GM23248 (cell line): ENCODE data around the gene CYRIA. TPM values are rescaled to one million over a fixed set of nuclear protein-coding genes. Genes with fewer than 3 reads are reported as not detected.
A peak's percentile ranks its signal among the peaks of the same experiment; 100 is the strongest.

ENCODE experiments used
- DNase-seq: peaks from one replicate; pipeline ENCODE4 v3.0.0-alpha.2; 2015
- H2AFZ ChIP-seq: fragments of 200-600 bp; sonication (generic); 2 replicates; pipeline ENCODE4 v1.6.1; 2016; ENCODE audit warnings: antibody characterized with exemption
- H3F3A ChIP-seq: fragments of 200-600 bp; sonication (generic); 2 replicates; pipeline ENCODE4 v1.6.1; 2016; ENCODE audit warnings: mild to moderate bottlenecking, antibody characterized with exemption, mixed run types; ENCODE audit not compliant: insufficient read depth
- H3K27ac ChIP-seq: fragments of 200-600 bp; sonication (generic); 2 replicates; pipeline ENCODE4 v1.5.1; 2016; ENCODE audit warnings: mild to moderate bottlenecking
- H3K27me3 ChIP-seq: fragments of 200-600 bp; sonication (generic); replicated peaks from 2 replicates; pipeline ENCODE4 v1.6.1; 2016; ENCODE audit warnings: mild to moderate bottlenecking; ENCODE audit not compliant: insufficient read depth
- H3K36me3 ChIP-seq: fragments of 200-600 bp; sonication (generic); 2 replicates; pipeline ENCODE4 v1.6.1; 2016; ENCODE audit warnings: low read depth, mild to moderate bottlenecking
- H3K4me1 ChIP-seq: fragments of 200-600 bp; sonication (generic); 2 replicates; pipeline ENCODE4 v1.6.1; 2016; ENCODE audit warnings: mild to moderate bottlenecking; ENCODE audit not compliant: insufficient read depth
- H3K4me2 ChIP-seq: fragments of 200-600 bp; sonication (generic); one replicate; pipeline ENCODE4 v1.6.1; 2016; ENCODE audit warnings: mild to moderate bottlenecking; ENCODE audit not compliant: unreplicated experiment
- H3K4me3 ChIP-seq: fragments of 200-600 bp; sonication (generic); 2 replicates; pipeline ENCODE4 v1.5.1; 2016; ENCODE audit warnings: mild to moderate bottlenecking
- H3K79me2 ChIP-seq: fragments of 200-600 bp; sonication (generic); 2 replicates; pipeline ENCODE4 v1.6.1; 2016; ENCODE audit warnings: mild to moderate bottlenecking; ENCODE audit not compliant: insufficient read depth
- H3K9ac ChIP-seq: fragments of 200-600 bp; sonication (generic); 2 replicates; pipeline ENCODE4 v1.6.1; 2016; ENCODE audit warnings: mild to moderate bottlenecking
- H3K9me2 ChIP-seq: fragments of 200-600 bp; sonication (generic); 2 replicates; pipeline ENCODE4 v1.6.1; 2016; ENCODE audit warnings: mixed run types, mild to moderate bottlenecking, moderate library complexity; ENCODE audit not compliant: insufficient read depth
- H3K9me3 ChIP-seq: fragments of 200-600 bp; sonication (generic); one replicate; pipeline ENCODE4 v1.6.1; 2017; ENCODE audit warnings: low read depth
- H4K20me1 ChIP-seq: fragments of 200-600 bp; sonication (generic); 2 replicates; pipeline ENCODE4 v1.6.0; 2016; ENCODE audit not compliant: insufficient read depth
- EZH2 ChIP-seq: fragments of 200-600 bp; sonication (generic); IDR thresholded peaks from 2 replicates; pipeline ENCODE4 v1.6.1; 2018; ENCODE audit warnings: antibody characterized with exemption, mild to moderate bottlenecking; ENCODE audit not compliant: insufficient read depth, poor library complexity, severe bottlenecking
- EZH2phosphoT487 ChIP-seq: fragments of 200-600 bp; sonication (generic); IDR thresholded peaks from 2 replicates; pipeline ENCODE4 v1.6.1; 2018; ENCODE audit warnings: antibody characterized with exemption, moderate library complexity, mild to moderate bottlenecking, low read depth; ENCODE audit not compliant: insufficient read depth
- WGBS, 2 experiments: methylation state at CpG; one replicate each; pipeline ENCODE4 v1.1.6; 2015 to 2017; ENCODE audit warnings: low lambda C conversion rate in 2 of 2, low coverage in 1 of 2; ENCODE audit errors: missing lambda C conversion rate in 2 of 2; 5-methylcytosine and 5-hydroxymethylcytosine counted together
- in situ Hi-C: fragments of 300-500 bp; cut with MboI; formaldehyde crosslinking; loops from 2 replicates; pipeline ENCODE4 v1.15.0; 2020
- polyA plus RNA-seq: library from polyadenylated mRNA; unstranded; fragments of >200 nt; fragmentation: Nextera tagmentation; extraction: Ambion mirVana; gene quantifications from 2 replicates; pipeline ENCODE4 v1.2.1, GENCODE V29; 2016
- total RNA-seq: library from RNA; depleted of rRNA; stranded (reverse); fragments of >200 nt; shearing (Covaris generic); gene quantifications from 2 replicates; pipeline ENCODE4 v1.2.3, GENCODE V29; 2014

The CYRIA gene
- total and polyA plus RNA-seq, 2 experiments from 2014 or later, result not detected

DNA sequence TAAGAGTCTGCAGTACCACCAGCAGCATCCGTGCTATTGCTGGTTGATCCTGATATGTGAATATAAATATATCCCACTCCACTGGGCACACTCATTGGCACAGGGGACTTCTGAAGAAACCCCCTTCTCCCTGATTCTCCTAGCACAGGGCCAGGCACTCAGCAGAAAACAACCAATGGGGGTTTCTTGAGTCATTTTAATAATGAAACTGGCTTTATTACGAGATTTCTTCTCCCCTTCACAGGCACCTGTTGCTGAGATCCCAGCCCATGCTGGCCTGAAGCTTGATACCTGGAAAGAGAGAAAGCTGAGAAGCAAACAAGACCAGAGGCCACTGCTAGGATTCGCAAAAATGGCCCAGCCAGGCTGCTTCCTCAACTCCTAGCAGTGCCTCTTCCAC lies 17.9 kb upstream of the CYRIA start:
- H4K20me1 ChIP-seq, result no peaks in the 10 kb centered on the region
- no peaks in the 10 kb centered on the region for H3K27me3 ChIP-seq
- no peaks in the 10 kb centered on the region for H3K79me2 ChIP-seq
- H3K9ac ChIP-seq, result no peak overlapping the region
- in situ Hi-C loops, result no loop called here
- H3K4me3 ChIP-seq, result no peak overlapping the region
- H3K4me2 ChIP-seq, result no peak overlapping the region
- H2AFZ ChIP-seq, result no peak overlapping the region
- no peaks in the 10 kb centered on the region for H3K9me3 ChIP-seq
- no peak overlapping the region for H3K27ac ChIP-seq
- H3K4me1 ChIP-seq, result no peaks in the 10 kb centered on the region
- no peak for DNase-seq
- no peaks in the 10 kb centered on the region for H3K9me2 ChIP-seq
- no peaks in the 10 kb centered on the region for H3F3A ChIP-seq
- TF ChIP-seq EZH2 (no peak), EZH2phosphoT487 (no peak)
- 17 to 21% methylated on average over 3 of the region's 3 CpGs for WGBS, 2 experiments
- H3K36me3 ChIP-seq, result no peaks in the 10 kb centered on the region

DNA sequence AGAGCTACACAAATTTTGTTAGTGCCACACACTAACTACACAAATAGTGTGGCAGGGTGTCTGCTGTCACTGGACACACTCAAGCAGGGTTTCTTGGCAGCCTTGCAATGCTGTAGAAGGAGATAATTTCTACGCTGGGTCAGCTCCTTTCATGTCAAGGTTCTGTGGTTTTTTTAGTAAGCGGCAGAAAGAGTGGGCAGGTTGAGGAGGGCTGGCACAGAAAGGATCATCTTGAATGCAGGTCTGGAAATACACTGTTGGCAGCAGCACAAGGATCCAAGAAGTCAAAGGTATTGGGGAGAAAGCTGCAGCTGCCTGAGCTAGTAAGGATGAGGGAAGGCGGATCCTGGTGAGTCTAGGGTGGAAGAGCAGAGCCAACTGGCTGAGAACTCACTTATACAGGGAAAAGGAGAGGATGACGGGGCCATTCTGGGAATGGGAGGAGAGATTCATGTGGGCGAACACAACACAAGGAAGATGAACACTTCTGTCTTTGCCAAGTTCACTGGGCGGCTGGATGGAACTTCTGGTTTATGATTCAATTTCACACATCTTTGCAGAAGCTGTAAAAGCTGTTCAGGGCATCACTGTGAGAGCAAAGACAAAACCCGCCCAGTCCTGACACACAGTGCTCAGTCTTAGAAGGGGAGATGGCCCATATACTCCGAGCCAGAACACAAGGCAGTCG lies 16.9 kb upstream of the CYRIA start:
- no peak overlapping the region for H3K9ac ChIP-seq
- H3K27me3 ChIP-seq, result no peaks in the 10 kb centered on the region
- no peaks in the 10 kb centered on the region for H3K4me1 ChIP-seq
- 11 to 19% methylated on average over 9 of the region's 9 CpGs for WGBS, 2 experiments
- DNase-seq, result peak; percentile 15
- H4K20me1 ChIP-seq, result no peaks in the 10 kb centered on the region
- H3K4me3 ChIP-seq, result no peak overlapping the region
- H3K36me3 ChIP-seq, result no peaks in the 10 kb centered on the region
- no peak overlapping the region for H2AFZ ChIP-seq
- H3K9me3 ChIP-seq, result no peaks in the 10 kb centered on the region
- H3K4me2 ChIP-seq, result no peak overlapping the region
- H3F3A ChIP-seq, result no peaks in the 10 kb centered on the region
- no peaks in the 10 kb centered on the region for H3K79me2 ChIP-seq
- no peaks in the 10 kb centered on the region for H3K9me2 ChIP-seq
- in situ Hi-C loops, result no loop called here
- TF ChIP-seq EZH2 (no peak), EZH2phosphoT487 (no peak)
- no peak overlapping the region for H3K27ac ChIP-seq

DNA sequence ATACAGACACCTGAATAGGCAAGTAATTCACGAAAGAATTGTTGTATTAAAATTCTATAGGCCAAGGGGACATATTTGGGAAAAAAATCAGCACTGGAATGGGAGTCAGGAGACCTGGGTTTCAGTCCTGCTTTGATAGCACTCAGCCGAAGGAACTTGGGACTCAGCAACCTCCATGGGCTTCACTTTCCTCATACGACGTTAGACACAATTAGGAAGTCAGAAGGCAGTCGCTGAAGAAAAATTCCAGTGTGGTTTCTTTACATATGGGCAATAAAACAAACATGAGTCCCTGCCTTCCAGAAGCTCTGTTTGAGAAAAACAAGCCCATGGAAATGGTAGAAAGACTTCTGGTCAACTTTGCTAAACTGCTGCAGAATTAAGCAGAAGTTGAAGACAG lies 15.1 kb upstream of the CYRIA start:
- H2AFZ ChIP-seq, result no peak overlapping the region

DNA sequence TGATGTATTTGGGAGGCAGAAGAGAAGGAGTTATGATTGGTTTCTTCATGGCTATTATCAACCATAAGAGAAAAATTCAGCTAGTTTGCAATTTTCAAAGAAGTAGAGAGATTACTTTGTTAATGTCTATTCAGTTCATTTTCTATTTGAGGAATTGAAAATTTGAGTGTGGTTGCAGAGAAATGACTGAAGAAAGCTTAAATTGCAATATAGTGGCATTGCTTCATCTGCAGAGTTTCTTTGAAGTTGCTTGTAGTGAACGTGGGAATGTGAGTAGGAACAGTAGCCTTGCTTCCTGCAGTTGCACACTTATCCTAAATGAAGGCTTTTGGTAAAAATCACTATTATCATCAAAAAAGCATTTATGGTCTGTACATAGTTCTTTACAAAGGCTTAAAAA lies 14.7 kb upstream of the CYRIA start:
- no peak overlapping the region for H3K9ac ChIP-seq
- TF ChIP-seq EZH2phosphoT487 (no peak), EZH2 (no peak)
- no peak overlapping the region for H3K4me3 ChIP-seq
- H3K27ac ChIP-seq, result no peak overlapping the region
- H3F3A ChIP-seq, result no peaks in the 10 kb centered on the region
- H3K9me2 ChIP-seq, result no peaks in the 10 kb centered on the region
- in situ Hi-C loops, result no loop called here
- no peaks in the 10 kb centered on the region for H3K79me2 ChIP-seq
- no peak for DNase-seq
- no peak overlapping the region for H3K4me2 ChIP-seq
- no peaks in the 10 kb centered on the region for H3K9me3 ChIP-seq
- H3K36me3 ChIP-seq, result no peaks in the 10 kb centered on the region
- no peak overlapping the region for H2AFZ ChIP-seq
- H4K20me1 ChIP-seq, result no peaks in the 10 kb centered on the region
- WGBS, 2 experiments, result 9 to 21% methylated on average over 1 of the region's 1 CpG
- no peaks in the 10 kb centered on the region for H3K4me1 ChIP-seq
- H3K27me3 ChIP-seq, result no peaks in the 10 kb centered on the region

More for the DNA sequence above, 15.1 kb upstream of the CYRIA start:
- Histone ChIP-seq H3K9me2 (no peaks in the 10 kb centered on the region), H3K9ac (no peak overlapping the region), H3K4me3 (no peak overlapping the region), H3K36me3 (no peaks in the 10 kb centered on the region), H3K27me3 (no peaks in the 10 kb centered on the region), H3K79me2 (no peaks in the 10 kb centered on the region), H3F3A (no peaks in the 10 kb centered on the region), H4K20me1 (no peaks in the 10 kb centered on the region), H3K4me2 (no peak overlapping the region), H3K27ac (no peak overlapping the region), H3K4me1 (no peaks in the 10 kb centered on the region), H3K9me3 (no peaks in the 10 kb centered on the region)
- 38 to 39% methylated on average over 5 of the region's 5 CpGs for WGBS, 2 experiments
- DNase-seq, result no peak
- no peak for TF ChIP-seq EZH2
- no peak for TF ChIP-seq EZH2phosphoT487
- in situ Hi-C loops, result no loop called here

DNA sequence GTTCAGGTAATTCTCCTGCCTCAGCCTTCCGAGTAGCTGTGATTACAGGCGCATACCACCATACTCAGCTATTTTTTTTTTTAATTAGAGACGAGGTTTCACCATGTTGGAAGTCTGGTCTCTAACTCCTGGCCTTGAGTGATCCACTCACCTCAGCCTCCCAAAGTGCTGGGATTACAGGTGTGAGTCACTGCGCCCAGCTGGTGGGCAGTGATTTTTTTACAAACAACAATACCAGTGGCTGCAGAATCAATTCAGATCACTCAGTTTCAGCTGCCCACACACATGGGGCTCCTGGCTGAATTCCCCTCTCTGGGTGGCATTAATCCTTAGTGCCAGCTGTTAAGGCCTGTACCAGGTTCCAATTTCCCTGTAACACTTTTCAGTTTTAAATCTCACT lies 13.3 kb upstream of the CYRIA start:
- Histone ChIP-seq H4K20me1 (no peaks in the 10 kb centered on the region), H3K27me3 (no peaks in the 10 kb centered on the region), H3K4me2 (no peak overlapping the region), H2AFZ (no peak overlapping the region), H3K9ac (no peak overlapping the region), H3K4me1 (no peaks in the 10 kb centered on the region), H3F3A (no peaks in the 10 kb centered on the region), H3K36me3 (no peaks in the 10 kb centered on the region), H3K9me3 (no peaks in the 10 kb centered on the region), H3K79me2 (no peaks in the 10 kb centered on the region), H3K9me2 (no peaks in the 10 kb centered on the region), H3K27ac (no peak overlapping the region), H3K4me3 (no peak overlapping the region)
- no peak for DNase-seq
- 39 to 53% methylated on average over 4 of the region's 4 CpGs for WGBS, 2 experiments
- TF ChIP-seq EZH2 (no peak), EZH2phosphoT487 (no peak)
- in situ Hi-C loops, result no loop called here
